Body of pancreas (tissue), 4 donors: Measurements from ENCODE around the gene TSFM. TPM values are rescaled to one million over a fixed set of nuclear protein-coding genes. Genes with fewer than 3 reads are reported as not detected.

Experiments used
- ATAC-seq: fragments of 150-250 bp; one replicate; pipeline ENCODE4 v1.9.1; 2016
- DNase-seq, 4 donors: peaks; one replicate each; pipeline ENCODE4 v3.0.0-alpha.2; 2019
- H3K27ac ChIP-seq, 4 donors: fragments of 200-600 bp; sonication (generic); 1 replicate in 3 of 4; 2 replicates in 1 of 4; pipeline versions ENCODE4 v1.5.1 to v1.6.1; 2016 to 2019; ENCODE audit warnings: mild to moderate bottlenecking in 1 of 4, mixed read lengths in 1 of 4, moderate library complexity in 1 of 4
- H3K27me3 ChIP-seq, 2 donors: fragments of 200-600 bp; sonication (generic); one replicate each; pipeline ENCODE4 v1.6.0; 2016; ENCODE audit warnings: mild to moderate bottlenecking in 1 of 2
- H3K36me3 ChIP-seq, 2 donors: fragments of 200-600 bp; sonication (generic); replicated peaks in 1 of 2; 2 replicates each; pipeline ENCODE4 v1.5.1; 2016; ENCODE audit warnings: low read depth in 2 of 2; ENCODE audit not compliant: insufficient read depth in 1 of 2
- H3K4me1 ChIP-seq: fragments of 200-600 bp; sonication (generic); one replicate; pipeline ENCODE4 v1.6.0; 2016
- H3K4me3 ChIP-seq, 2 donors: fragments of 200-600 bp; sonication (generic); 1 replicate in 1 of 2; 2 replicates in 1 of 2; pipeline ENCODE4 v1.5.1; 2016 to 2019
- H3K9me3 ChIP-seq, 3 donors: fragments of 200-600 bp; sonication (generic); 1 replicate in 2 of 3; 2 replicates in 1 of 3; pipeline ENCODE4 v1.5.1; 2016
- CTCF ChIP-seq, 7 experiments: fragments of 450-650 bp in 4 of 7; fragments of 200-600 bp in 3 of 7; sonication (generic) in 3 of 7; IDR thresholded peaks; one replicate each; pipeline ENCODE4 v1.5.1; 2016 to 2019; ENCODE audit warnings: antibody characterized with exemption in 7 of 7
- POLR2A ChIP-seq, 3 donors: fragments of 450-650 bp; IDR thresholded peaks; one replicate each; pipeline ENCODE4 v1.6.1; 2016; ENCODE audit warnings: antibody characterized with exemption in 3 of 3, mild to moderate bottlenecking in 2 of 3
- WGBS, 2 donors: methylation state at CpG; one replicate each; pipeline ENCODE4 v1.1.5; 2017; 5-methylcytosine and 5-hydroxymethylcytosine counted together
- intact Hi-C: fragments of 100-400 bp; cut with DNase I; formaldehyde crosslinking; loops from one replicate; pipeline ENCODE4 v1.15.1; 2023
- total RNA-seq, 2 donors: library from RNA; depleted of rRNA; stranded (reverse); fragments of >200 nt; gene quantifications; one replicate each; pipeline ENCODE4 v1.1.0, GENCODE V29; 2016

TSFM gene
- total RNA-seq, 2 donors from 2014 or later = 9.2 to 18.4 TPM

DNA sequence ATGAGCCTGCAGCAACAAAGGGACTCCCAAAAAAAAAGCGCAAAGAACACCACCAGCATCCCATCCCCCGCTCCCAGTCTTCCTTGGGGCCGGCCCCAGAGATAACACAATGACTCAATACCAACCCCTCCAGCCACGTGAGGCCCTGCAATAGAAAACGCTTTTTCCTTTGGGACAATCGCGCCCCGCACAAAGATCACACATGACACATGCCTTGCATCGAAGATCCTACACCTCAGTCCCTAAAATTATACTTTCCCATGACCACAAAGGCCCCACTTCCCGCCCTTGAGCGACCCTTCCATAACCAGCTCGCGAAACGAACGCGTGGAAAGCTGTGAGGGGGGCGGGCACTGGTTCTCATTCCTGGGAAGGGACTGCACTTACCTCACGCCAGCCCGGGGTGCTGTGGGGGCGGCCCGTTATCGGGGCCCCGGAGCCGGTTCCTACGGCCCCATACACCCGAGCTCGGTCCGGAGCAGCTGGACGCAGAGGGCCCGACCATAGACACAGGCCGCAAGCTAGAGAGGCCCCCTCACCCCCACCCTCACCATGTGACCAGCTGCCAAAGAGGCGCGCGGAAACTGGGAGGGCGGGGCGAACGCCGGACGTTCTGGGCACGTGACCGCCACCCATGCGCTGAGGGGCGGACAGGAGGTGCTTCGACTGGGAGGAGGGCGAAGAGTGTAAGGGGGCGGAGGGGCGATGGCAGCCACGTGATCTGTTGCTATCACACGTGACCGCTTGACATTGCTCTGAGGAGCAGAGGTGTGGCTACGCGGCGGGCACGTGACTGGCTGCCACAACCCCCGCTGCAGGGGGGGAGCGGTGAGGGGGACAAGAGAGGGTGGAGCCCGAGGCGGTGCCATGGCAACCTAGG lies 30.6 kb upstream of the TSFM start, which contains the start of gene CDK4:
TSS of gene CDK4 (minus strand) at position 523 of the 880 bp plus-strand sequence. CDS start 593 bp downstream, outside the sequence.
- intact Hi-C loops = no loop called here
- WGBS, 2 donors = 0 to 1% methylated on average over 33 to 57 of the region's 58 CpGs
- TF ChIP-seq CTCF (IDR thresholded peaks at IDR 0.05) = peak in 2 of 7 experiments; percentile 10 to 25
- TF ChIP-seq POLR2A (IDR thresholded peaks at IDR 0.05) = peak; percentile 82 to 92 (median 91)
- H3K27ac ChIP-seq = peak within 1 kb of the TSS; percentile 66 to 90 (median 80)
- peaks cover 0 to 4% of the 10 kb centered on the region in 2 donors for H3K36me3 ChIP-seq
- H3K4me3 ChIP-seq = peak within 1 kb of the TSS; percentile 27 to 28
- no peaks in the 10 kb centered on the region for H3K27me3 ChIP-seq
- H3K9me3 ChIP-seq = no peaks in the 10 kb centered on the region
- peaks cover 38% of the 10 kb centered on the region for H3K4me1 ChIP-seq
- DNase-seq = peak; percentile 100
- ATAC-seq = peak; percentile 85

DNA sequence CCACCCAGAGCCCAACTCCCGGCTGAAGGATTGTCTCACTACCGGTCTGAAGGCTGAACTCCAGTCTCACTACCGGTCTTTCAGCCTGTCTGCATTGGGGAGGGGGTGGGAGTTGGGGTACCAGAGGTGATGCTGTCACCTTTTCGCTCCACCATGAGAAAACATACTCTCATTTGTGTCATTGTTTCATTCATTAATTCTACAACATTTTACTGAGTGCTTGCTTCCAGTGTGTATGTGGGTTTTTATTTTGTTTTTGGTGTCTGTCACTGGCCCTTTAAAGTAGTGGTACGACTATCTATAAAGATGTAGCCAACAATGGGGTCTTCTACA lies 30.0 kb upstream of the TSFM start:
- H3K27me3 ChIP-seq = no peaks in the 10 kb centered on the region
- 0 to 2% methylated on average over 5 of the region's 5 CpGs for WGBS, 2 donors
- intact Hi-C loops = no loop called here
- no peak for DNase-seq
- ATAC-seq = no peak
- no peak overlapping the region for H3K4me3 ChIP-seq
- H3K9me3 ChIP-seq = no peaks in the 10 kb centered on the region
- H3K27ac ChIP-seq = peak overlapping the region; percentile 66 to 90 (median 78)
- H3K36me3 ChIP-seq = peaks cover 0 to 4% of the 10 kb centered on the region in 2 donors
- H3K4me1 ChIP-seq = peaks cover 38% of the 10 kb centered on the region
- no peak for TF ChIP-seq POLR2A (IDR thresholded peaks at IDR 0.05)
- TF ChIP-seq CTCF (IDR thresholded peaks at IDR 0.05) = no peak

DNA sequence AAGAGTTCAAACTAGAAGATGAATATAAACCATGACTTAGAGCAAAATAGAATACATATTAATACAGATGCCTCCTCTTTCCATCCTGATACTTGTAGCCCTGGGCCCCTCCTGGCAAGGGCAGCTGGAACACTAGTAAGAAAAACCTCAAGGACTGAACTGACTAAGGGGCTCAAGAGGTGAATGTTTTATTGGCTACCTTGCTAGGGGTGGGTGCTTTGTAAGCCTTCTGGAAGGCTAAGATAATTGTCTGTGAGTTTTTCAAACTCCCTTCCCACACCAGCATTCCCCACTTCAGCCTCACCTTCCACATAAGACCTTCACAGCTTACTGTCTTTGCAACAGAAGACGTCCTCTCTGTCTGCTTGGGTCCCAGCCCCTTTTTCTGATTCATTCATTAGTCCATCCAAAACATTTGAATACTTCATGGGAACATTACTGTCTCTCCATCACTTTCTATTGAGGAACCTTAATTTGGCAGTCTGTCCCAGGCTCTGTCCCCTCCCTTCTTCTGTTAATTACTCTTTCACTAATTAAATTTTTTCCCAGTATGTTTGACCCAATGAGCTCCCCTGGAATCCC lies 28.7 kb upstream of the TSFM start:
- H3K36me3 ChIP-seq = no peaks in the 10 kb centered on the region
- H3K4me3 ChIP-seq = no peak overlapping the region
- no peak for ATAC-seq
- peak overlapping the region; percentile 34 to 89 (median 72) for H3K27ac ChIP-seq
- no peak for DNase-seq
- H3K27me3 ChIP-seq = no peaks in the 10 kb centered on the region
- H3K4me1 ChIP-seq = peaks cover 38% of the 10 kb centered on the region
- WGBS, 2 donors = 21 to 25% methylated on average over 1 of the region's 1 CpG
- intact Hi-C loops = no loop called here
- H3K9me3 ChIP-seq = no peaks in the 10 kb centered on the region
- TF ChIP-seq CTCF (IDR thresholded peaks at IDR 0.05) = no peak
- TF ChIP-seq POLR2A (IDR thresholded peaks at IDR 0.05) = no peak

DNA sequence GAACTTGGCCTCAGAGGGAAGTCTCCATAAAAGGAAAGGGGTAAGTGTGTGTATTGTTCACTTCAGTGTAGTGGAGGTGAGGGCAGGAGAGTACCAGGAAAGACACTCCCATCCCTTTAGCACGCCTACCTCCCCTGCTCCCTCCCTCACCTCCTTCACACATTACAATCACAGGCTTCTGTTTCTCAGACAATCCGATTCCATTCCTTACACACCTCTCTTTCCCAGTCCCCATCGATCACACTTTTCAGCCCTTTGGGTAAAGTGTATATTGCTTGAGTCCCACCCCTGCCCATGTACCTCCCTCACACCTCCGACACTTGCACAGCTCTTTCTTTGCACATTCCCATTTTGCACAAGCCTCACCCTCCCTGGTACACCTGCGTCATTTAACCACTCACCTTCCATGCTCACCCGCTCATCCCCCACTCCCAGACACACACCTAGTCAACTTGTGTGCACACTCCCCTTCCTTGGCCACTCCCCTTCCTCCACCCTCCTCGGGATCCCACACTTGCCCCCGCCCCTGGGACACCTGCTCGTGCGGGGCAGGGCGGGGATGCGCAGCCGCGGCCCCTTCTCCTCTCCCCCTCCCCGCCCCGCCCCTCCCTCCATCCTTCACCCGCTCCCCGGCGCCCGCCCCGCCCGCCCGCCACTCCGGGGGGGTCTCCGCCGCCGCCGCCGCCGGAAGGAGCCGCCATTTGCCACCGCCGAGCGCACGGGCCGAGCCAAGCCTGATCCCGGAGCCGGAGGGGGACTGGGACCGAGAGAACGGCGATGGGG lies 28.0 kb upstream of the TSFM start, which contains the start of gene MARCHF9:
TSS of gene MARCHF9 (plus strand) at position 693 of the 783 bp plus-strand sequence. CDS start 426 bp downstream, outside the sequence.
- peak within 1 kb of the TSS; percentile 46 to 65 for H3K4me3 ChIP-seq
- TF ChIP-seq CTCF (IDR thresholded peaks at IDR 0.05) (no peak), POLR2A (IDR thresholded peaks at IDR 0.05) (peak in 2 of 3 donors; percentile 12 to 31)
- ATAC-seq (peak; percentile 8), DNase-seq (peak; percentile 70 to 84 (median 80))
- H3K27ac ChIP-seq = peak within 1 kb of the TSS; percentile 34 to 89 (median 72)
- H3K4me1 ChIP-seq = peaks cover 38% of the 10 kb centered on the region
- 1 to 2% methylated on average over 17 to 29 of the region's 41 CpGs for WGBS, 2 donors
- no peaks in the 10 kb centered on the region for H3K9me3 ChIP-seq
- intact Hi-C loops = no loop called here
- no peaks in the 10 kb centered on the region for H3K36me3 ChIP-seq
- no peaks in the 10 kb centered on the region for H3K27me3 ChIP-seq
